ENCODE results near the gene SEMA3E. TPM values are rescaled to one million over a fixed set of nuclear protein-coding genes. Genes with fewer than 3 reads are reported as not detected.

The SEMA3E gene
- total RNA-seq, 2 donors from 2014 or later, result 0.07 to 0.59 TPM

DNA sequence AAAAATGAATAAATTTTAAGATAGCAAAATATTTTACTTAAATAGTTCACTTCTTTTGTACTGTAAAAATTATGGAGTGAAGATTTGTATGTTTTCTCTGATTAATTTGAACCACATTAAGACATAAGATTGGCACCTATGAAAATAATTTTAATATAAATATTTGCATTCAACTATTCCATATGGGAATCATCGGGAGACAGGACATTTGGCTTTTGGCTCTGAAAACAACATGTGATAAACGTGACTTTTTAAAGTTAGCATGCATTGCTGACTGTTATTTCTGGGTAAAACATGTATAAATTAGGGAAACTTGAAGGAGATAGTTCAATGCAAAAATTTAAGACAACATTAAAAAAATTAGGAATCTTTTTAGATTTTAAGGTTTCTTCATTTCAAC, 117.2 kb downstream of the SEMA3E start:
- Histone ChIP-seq H3K27me3 (no peaks in the 10 kb centered on the region), H3K36me3 (no peaks in the 10 kb centered on the region), H3K9me3 (no peaks in the 10 kb centered on the region), H3K27ac (no peak overlapping the region), H3K4me1 (no peaks in the 10 kb centered on the region), H3K4me3 (no peak overlapping the region)
- no peak for DNase-seq (ENCODE audit: low spot score)
- TF ChIP-seq, protein P1, sequence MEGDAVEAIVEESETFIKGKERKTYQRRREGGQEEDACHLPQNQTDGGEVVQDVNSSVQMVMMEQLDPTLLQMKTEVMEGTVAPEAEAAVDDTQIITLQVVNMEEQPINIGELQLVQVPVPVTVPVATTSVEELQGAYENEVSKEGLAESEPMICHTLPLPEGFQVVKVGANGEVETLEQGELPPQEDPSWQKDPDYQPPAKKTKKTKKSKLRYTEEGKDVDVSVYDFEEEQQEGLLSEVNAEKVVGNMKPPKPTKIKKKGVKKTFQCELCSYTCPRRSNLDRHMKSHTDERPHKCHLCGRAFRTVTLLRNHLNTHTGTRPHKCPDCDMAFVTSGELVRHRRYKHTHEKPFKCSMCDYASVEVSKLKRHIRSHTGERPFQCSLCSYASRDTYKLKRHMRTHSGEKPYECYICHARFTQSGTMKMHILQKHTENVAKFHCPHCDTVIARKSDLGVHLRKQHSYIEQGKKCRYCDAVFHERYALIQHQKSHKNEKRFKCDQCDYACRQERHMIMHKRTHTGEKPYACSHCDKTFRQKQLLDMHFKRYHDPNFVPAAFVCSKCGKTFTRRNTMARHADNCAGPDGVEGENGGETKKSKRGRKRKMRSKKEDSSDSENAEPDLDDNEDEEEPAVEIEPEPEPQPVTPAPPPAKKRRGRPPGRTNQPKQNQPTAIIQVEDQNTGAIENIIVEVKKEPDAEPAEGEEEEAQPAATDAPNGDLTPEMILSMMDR (IDR thresholded peaks at IDR 0.05), result no peak

- H3K4me1 ChIP-seq, result no peaks in the 10 kb centered on the region
- H3K36me3 ChIP-seq, result no peaks in the 10 kb centered on the region
- TF ChIP-seq, protein P1 (IDR thresholded peaks at IDR 0.05), result no peak
- no peak for DNase-seq (ENCODE audit: low spot score)
- H3K27ac ChIP-seq, result no peak overlapping the region
- no peaks in the 10 kb centered on the region for H3K9me3 ChIP-seq
- no peak overlapping the region for H3K4me3 ChIP-seq
- no peaks in the 10 kb centered on the region for H3K27me3 ChIP-seq
Observed at GRCh38 chr7:83528925-83529423, 120.0 kb downstream of the SEMA3E start.

- TF ChIP-seq, protein P1 (IDR thresholded peaks at IDR 0.05), result no peak
- Histone ChIP-seq H3K36me3 (no peaks in the 10 kb centered on the region), H3K4me1 (no peaks in the 10 kb centered on the region), H3K9me3 (no peaks in the 10 kb centered on the region), H3K4me3 (no peak overlapping the region), H3K27me3 (no peaks in the 10 kb centered on the region), H3K27ac (no peak overlapping the region)
- DNase-seq (ENCODE audit: low spot score), result no peak
Observed at GRCh38 chr7:83524277-83525075, 124.5 kb downstream of the SEMA3E start.

DNA sequence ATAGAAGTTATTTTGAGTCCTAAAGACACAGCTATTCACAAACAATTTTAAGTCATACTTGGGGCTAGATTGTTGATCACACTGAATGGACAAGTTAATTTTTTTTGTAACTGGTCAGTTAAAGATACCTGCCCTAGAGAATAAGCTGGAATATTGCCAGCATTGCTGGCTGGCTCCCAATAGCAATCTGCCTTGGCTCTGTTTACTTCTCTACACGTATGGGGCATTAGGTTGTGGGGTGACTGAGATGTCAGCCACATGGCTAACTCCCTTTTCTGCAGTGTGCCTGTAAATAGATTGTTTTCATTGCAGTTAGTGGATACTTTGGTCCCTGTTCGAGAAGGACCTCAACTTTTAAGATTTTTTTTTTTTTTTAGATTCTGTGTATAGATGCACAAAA, 128.2 kb downstream of the SEMA3E start:
- Histone ChIP-seq H3K4me1 (no peaks in the 10 kb centered on the region), H3K9me3 (no peaks in the 10 kb centered on the region), H3K27ac (no peak overlapping the region), H3K27me3 (no peaks in the 10 kb centered on the region), H3K36me3 (no peaks in the 10 kb centered on the region), H3K4me3 (no peak overlapping the region)
- DNase-seq (ENCODE audit: low spot score), result no peak
- TF ChIP-seq, protein P1 (IDR thresholded peaks at IDR 0.05), result no peak

GRCh38 chr7:83519240-83519639, 129.7 kb downstream of the SEMA3E start:
- no peaks in the 10 kb centered on the region for H3K36me3 ChIP-seq
- no peaks in the 10 kb centered on the region for H3K9me3 ChIP-seq
- H3K27ac ChIP-seq, result no peak overlapping the region
- no peak for DNase-seq (ENCODE audit: low spot score)
- H3K4me3 ChIP-seq, result no peak overlapping the region
- no peaks in the 10 kb centered on the region for H3K27me3 ChIP-seq
- TF ChIP-seq, protein P1 (IDR thresholded peaks at IDR 0.05), result no peak
- no peaks in the 10 kb centered on the region for H3K4me1 ChIP-seq

Measured in right atrium auricular region (tissue), 2 donors.